Measurements from ENCODE around the gene MPPED2.

DNA sequence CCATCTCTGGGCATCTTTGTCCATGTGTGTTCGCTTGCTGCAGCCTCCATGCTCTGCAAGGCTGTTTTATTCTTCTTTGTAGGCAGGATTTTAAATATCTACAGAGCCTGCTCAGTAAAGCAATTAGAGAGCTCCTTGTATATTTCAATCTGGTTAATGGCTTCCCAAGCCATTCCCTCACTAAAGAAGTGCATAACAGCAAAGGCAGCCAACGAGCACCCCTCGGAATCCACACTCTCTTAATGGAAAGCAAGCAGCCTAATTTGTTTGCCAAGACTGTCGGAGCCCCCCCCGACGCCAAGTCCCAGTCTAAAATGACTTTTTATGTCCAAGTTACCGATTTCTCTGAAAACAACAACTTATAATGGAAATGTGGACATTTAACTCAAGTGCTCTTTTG, 139.6 kb downstream of the MPPED2 start:
- TF ChIP-seq, protein P1, sequence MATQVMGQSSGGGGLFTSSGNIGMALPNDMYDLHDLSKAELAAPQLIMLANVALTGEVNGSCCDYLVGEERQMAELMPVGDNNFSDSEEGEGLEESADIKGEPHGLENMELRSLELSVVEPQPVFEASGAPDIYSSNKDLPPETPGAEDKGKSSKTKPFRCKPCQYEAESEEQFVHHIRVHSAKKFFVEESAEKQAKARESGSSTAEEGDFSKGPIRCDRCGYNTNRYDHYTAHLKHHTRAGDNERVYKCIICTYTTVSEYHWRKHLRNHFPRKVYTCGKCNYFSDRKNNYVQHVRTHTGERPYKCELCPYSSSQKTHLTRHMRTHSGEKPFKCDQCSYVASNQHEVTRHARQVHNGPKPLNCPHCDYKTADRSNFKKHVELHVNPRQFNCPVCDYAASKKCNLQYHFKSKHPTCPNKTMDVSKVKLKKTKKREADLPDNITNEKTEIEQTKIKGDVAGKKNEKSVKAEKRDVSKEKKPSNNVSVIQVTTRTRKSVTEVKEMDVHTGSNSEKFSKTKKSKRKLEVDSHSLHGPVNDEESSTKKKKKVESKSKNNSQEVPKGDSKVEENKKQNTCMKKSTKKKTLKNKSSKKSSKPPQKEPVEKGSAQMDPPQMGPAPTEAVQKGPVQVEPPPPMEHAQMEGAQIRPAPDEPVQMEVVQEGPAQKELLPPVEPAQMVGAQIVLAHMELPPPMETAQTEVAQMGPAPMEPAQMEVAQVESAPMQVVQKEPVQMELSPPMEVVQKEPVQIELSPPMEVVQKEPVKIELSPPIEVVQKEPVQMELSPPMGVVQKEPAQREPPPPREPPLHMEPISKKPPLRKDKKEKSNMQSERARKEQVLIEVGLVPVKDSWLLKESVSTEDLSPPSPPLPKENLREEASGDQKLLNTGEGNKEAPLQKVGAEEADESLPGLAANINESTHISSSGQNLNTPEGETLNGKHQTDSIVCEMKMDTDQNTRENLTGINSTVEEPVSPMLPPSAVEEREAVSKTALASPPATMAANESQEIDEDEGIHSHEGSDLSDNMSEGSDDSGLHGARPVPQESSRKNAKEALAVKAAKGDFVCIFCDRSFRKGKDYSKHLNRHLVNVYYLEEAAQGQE (IDR thresholded peaks at IDR 0.05; ENCODE audit: low read depth), result no peak
- TF ChIP-seq ZBTB7A (IDR thresholded peaks at IDR 0.05; ENCODE audit: low read depth) (no peak), TAF1 (IDR thresholded peaks at IDR 0.05; ENCODE audit: low read depth) (no peak), RAD21 (IDR thresholded peaks at IDR 0.05; ENCODE audit: low read depth) (no peak), FOXM1 (IDR thresholded peaks at IDR 0.05; ENCODE audit: borderline replicate concordance, low read depth) (no peak), CEBPB (IDR thresholded peaks at IDR 0.05) (no peak), TCF12 (IDR thresholded peaks at IDR 0.05; ENCODE audit: low read depth) (no peak)
- TF ChIP-seq, protein P2, sequence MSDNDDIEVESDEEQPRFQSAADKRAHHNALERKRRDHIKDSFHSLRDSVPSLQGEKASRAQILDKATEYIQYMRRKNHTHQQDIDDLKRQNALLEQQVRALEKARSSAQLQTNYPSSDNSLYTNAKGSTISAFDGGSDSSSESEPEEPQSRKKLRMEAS (IDR thresholded peaks at IDR 0.05), result no peak

Measured in Ishikawa (cell line).